Stimulated activated CD8-positive, alpha-beta memory T cell treated with anti-CD3 and anti-CD28 coated beads, Interleukin-12 subunit alpha, Interleukin-12 subunit beta, amount 100 ng/mL, for 1 hour (primary cell): ENCODE data around the gene BAG3.
A peak's percentile ranks its signal among the peaks of the same experiment; 100 is the strongest.

ENCODE experiments used
- DNase-seq: peaks from one replicate; pipeline ENCODE4 v3.0.0-alpha.2; 2020; ENCODE audit warnings: low read depth

The BAG3 gene

DNA sequence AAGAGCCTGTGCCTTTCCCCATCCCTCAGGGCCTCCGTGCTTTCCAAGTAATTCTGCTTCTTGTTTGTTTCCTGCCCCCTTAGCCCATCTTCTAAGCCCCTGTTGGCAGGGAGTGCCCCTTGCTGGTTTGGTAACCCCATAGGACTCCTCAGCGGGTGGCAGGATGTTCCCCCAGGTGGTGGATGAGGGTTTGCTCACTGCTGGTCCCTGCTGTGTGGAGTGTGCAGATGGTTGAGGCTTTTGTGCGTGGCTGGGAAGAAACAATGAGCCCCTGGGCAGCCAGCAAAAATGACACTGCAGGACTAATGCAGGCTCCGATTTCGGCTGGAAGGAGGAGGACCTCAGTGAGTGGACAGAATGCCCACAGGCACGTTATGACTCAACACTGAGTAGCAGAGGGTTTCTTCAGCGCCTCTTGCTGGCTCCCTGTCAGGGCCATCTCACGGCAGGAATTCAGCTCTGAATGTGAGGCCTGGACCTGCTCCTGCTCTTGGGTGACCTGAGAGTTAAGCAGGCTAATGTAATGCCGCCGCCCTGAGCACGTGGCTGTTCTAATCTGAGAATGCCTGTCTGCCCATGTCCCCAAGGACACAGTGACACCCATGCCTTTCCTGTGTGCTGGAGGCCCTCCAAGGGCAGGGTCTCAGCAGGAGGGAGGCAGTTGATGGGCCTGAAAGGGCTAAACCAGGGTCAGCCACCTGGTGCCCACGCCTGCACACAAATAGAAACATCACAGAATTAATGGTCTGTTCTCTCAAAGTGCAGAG lies 16.6 kb downstream of the BAG3 start:
- no peak for DNase-seq

DNA sequence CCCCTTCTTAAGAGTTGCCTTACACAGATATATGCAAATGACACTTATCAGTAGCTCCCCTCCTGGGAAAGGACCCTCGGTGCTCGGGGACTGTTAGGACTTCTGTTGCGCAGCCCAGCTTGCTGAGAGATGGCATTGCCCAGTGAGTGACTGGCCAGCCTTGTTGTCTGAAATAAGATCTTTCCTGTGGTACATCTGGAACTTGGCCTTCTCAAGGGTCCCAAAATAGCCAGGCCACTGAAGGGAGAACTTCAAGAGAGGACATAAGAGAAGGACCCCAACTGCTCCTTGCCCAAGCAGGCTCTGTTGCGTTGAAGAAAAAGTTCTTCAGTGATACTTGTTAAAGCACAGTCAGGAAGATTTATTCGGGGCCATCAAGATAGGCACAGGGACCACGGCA lies 17.3 kb downstream of the BAG3 start:
- DNase-seq = no peak

DNA sequence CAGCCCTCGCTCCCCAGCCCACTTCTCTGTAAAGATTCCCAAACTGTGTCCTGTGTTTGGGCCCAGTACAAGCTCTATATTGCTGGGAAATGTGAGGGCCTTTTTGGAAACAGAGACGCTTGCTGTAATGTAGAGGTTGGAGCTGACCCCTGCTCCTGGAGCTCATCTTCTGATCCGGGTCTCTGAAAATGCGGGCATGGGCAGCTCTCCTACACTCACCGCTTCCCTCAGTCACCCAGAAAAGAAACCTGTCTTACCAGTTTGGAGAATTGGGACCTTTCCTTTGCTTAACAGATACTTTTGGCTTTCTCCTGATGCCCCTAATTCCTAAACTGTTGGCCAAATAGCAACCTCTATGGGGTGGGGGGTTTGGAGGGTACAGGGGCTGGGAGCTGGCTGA lies 18.2 kb downstream of the BAG3 start:
- DNase-seq = no peak

DNA sequence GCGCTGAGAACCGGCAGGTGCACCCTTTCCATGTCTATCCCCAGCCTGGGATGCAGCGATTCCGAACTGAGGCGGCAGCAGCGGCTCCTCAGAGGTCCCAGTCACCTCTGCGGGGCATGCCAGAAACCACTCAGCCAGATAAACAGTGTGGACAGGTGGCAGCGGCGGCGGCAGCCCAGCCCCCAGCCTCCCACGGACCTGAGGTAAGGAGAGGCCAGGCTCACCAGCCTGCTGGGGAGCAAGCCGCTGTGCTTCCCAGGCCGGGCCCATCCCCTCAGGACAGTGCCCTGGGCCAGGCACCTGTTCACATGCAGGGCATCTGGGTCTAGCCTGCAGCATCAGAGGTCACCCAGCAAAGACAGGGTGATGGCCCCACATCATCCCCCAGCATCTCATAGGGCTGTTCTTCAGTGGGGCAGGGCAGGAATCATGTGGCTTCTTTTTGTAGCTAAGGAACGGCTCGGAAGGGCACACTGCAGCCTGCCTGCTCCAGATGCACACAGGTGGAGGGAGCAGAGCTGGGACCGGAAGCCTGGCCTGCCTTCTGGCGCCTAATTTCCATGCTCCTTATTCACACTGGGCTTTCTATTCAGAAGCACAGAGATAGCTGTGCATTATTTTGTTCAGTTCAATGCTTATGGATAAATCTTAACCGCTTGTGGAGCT lies 18.9 kb downstream of the BAG3 start:
- DNase-seq = no peak

DNA sequence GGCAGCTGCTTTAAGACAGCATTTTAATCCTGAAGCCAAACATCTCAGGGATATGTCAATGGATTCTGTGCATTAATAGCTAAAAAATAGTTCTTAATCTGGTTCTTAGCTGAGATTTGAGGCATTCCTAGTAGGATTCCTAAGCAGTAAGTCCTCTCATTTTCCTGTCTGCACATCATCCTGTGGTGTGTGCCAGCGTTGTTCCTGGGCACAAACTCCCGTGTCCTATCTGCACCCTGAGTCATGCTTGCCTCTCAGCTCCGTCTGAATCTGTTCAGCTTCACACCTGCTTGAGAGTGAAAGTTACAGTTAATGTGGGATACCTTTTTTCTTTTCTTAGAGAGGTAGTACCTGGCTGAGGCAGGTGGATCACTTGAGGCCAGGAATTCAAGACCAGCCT lies 19.5 kb downstream of the BAG3 start:
- no peak for DNase-seq

DNA sequence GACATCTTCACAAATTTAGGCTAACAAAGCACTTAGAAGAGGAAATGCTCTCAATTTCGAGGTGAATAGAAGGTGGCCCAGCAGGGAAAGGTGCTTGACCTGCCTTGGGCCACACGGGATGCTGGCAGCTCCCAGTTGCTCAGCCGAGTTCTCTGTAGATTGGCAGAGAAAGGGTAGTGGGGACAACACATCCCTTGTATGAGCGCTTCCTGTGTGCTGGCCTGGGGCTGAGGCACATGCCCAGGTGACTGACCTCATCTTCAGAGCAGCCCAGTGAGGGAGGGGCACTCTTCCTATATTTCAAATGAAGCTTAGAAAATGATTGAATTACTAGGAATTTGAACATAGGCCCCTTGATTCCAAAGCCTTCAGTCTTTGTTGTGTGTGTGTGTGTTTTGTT lies 20.2 kb downstream of the BAG3 start:
- DNase-seq = no peak

DNA sequence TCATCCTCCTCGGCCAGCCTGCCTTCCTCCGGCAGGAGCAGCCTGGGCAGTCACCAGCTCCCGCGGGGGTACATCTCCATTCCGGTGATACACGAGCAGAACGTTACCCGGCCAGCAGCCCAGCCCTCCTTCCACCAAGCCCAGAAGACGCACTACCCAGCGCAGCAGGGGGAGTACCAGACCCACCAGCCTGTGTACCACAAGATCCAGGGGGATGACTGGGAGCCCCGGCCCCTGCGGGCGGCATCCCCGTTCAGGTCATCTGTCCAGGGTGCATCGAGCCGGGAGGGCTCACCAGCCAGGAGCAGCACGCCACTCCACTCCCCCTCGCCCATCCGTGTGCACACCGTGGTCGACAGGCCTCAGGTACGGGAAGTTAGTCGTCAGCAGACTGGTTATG lies 21.1 kb downstream of the BAG3 start:
- no peak for DNase-seq

DNA sequence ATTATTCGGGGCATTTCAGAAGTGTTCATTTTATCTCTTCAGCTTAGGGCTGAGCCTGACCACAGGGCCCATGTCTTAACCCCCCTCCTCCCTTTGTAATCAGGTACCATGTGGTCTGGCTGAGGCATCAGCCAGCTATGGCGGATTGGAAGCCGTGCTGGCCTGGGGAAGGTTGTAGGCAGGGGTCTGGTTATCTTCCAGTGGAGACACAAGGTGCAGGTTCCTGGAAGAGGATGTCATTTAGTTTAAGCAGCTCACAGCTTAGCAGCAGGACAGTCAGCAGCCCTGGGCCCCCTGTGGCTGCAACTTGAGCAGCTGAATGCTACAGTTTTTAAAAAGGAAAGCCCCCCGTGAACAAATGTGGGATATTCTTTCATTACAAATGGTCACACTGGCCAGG lies 22.1 kb downstream of the BAG3 start:
- DNase-seq = no peak

DNA sequence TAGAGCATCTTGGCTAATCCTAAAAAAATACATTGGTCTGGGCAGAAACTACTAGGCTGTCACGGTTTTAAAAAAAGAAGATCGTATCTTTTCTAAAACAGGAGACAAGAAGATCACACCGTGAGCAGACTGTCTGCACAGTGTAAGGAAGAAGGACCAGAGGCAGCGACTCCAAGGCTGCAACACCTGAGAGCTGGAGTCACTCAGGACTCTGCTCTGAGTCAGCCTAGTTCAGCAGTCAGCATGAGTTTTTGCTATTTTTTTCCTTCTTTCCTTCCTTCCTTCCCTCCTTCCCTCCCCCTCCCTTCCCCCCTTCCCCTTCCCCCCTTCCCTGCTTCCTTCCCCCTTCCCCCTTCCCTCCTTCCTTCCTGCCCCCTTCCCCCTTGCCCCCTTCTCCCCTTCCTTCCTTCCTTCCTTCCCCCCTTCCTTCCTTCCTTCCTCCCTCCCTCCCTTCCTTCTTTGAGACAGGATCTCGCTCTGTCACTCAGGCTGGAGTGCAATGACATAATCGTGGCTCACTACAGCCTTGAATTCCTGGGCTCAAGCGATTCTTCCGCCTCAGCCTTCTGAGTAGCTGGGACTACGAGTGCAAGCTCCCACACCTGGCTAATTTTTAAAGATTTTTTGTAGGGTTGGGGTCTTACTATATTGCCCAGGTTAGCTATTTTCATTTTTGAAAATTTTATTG lies 24.4 kb downstream of the BAG3 start:
- no peak for DNase-seq

DNA sequence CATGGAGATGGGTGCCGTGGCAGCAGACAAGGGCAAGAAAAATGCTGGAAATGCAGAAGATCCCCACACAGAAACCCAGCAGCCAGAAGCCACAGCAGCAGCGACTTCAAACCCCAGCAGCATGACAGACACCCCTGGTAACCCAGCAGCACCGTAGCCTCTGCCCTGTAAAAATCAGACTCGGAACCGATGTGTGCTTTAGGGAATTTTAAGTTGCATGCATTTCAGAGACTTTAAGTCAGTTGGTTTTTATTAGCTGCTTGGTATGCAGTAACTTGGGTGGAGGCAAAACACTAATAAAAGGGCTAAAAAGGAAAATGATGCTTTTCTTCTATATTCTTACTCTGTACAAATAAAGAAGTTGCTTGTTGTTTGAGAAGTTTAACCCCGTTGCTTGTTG lies 25.9 kb downstream of the BAG3 start:
- DNase-seq = no peak

DNA sequence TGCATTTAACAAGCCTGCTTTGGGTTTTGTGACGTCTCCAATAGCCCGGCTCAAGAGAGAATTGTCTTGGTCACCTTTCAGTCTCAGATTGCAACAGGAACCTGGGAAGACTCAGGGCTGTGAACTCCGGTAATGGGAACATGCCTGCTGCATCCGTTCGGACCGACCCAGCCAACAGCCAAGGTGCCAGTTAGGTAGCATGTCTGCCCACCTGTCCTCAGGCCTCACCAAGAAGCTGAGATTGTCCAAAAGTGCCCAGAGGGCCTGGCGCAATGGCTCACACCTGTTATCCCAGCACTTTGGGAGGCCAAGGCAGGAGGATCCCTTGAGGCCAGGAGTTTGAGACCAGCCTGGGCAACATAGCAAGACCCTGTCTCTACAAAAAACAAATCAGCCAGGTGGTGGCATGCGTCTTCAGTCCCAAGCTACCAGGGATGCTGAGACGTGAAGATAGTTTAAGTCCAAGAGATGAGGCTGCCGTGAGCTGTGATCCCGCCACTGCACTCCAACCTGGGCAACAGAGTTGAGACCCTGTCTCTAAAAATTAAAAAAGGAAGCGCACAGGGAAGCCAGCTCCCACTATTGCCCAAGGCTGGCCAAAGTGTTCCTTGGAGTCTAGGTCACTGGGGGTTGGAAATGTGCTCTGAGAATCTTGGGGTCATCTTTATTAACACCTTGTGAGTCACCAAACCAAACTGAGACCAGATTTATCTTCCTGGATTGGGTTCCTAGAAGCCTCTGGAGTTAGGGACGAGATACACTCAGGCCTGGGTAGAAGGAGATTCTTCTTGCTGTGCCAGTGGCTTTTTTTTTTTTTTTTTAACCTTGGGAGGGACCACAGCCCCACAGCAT lies 26.9 kb downstream of the BAG3 start:
- DNase-seq = no peak

DNA sequence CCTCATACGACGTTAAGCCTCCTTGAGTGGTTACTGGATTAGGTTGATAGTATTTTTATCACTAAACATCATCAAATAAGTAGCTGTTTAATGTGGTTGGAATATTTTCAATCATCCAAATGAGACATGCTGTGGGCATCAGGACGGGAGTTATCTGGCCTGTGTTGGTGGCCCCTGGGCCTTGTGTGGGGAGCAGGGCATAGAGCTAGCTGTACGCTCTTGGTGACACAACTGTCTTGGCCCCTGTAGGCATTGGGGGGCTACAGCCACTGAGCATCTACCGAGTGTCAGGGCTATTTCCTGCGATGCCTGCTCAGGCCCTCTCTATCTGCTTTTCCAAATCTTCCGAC lies 28.3 kb downstream of the BAG3 start:
- DNase-seq = no peak

DNA sequence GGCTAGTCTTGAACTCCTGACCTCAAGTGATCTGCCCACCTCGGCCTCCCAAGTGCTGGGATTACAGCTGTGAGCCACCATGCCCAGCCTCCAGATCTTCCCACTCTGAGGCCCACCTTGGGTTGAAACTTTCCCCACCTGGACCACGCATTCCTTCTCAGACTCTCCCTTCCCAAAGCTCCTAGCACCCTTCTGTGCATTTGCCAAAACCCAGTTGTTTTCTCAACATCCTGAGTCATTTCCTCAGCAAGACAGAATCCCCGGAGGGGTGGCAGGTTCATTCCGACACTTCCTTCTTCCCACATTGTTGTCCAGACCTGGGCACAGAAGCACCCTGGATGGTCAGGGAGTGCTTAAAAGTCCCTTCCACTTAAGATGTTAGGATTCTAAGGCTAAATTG lies 28.9 kb downstream of the BAG3 start:
- no peak for DNase-seq

DNA sequence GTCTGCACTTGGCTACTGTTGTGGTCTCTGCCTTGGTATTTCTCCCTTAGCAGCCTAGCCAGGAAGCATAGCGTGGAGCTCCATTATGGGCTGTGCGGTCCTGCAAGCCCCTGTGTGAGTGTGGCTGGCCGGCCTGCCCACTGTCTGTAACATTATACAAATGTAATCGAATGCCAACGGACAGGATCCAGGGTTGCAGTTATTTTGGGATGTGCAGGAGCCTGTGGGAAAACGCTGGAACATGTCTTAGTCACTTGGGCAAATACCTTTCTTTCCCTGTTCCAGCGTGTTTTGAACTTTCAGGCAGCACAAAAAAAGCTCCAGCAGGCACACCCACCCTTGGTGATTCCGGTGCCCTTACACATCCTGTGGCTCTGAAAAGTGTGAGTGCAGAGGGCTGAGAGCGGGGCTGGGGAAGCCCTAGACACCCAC lies 29.5 kb downstream of the BAG3 start:
- no peak for DNase-seq

DNA sequence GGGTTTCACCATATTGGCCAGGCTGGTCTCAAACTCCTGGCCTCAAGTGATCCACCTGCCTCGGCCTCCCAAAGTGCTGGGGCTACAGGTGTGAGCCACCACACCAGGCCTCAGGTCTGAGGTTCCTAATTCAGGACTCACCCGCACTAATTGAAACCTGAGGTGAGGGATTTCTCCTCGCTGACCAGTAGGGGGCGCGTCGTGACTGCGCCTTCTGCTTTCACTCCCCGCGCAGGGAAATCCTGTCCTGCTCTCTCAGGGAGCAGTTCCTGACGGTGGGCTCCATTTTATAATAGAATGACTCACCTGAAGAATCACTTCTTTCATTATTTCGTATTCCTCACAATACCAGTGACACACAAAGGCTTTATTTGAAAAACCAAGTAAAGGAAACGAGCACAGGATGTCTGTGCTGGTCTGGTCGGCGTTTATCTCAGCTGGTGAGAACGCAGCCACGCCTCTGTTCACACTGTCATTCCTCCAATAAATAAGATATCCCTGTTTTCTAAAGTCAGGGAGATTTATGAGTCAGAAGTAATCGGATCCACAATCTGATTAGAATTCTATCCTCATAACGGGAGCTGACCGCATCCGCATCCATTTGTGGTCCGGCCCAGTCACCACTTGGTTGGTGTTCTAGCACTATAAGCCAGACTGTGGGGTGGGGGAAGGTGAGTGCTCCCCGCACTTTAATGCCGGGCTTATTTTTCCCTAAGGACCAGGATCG lies 35.4 kb downstream of the BAG3 start:
- peak; percentile 75 for DNase-seq

DNA sequence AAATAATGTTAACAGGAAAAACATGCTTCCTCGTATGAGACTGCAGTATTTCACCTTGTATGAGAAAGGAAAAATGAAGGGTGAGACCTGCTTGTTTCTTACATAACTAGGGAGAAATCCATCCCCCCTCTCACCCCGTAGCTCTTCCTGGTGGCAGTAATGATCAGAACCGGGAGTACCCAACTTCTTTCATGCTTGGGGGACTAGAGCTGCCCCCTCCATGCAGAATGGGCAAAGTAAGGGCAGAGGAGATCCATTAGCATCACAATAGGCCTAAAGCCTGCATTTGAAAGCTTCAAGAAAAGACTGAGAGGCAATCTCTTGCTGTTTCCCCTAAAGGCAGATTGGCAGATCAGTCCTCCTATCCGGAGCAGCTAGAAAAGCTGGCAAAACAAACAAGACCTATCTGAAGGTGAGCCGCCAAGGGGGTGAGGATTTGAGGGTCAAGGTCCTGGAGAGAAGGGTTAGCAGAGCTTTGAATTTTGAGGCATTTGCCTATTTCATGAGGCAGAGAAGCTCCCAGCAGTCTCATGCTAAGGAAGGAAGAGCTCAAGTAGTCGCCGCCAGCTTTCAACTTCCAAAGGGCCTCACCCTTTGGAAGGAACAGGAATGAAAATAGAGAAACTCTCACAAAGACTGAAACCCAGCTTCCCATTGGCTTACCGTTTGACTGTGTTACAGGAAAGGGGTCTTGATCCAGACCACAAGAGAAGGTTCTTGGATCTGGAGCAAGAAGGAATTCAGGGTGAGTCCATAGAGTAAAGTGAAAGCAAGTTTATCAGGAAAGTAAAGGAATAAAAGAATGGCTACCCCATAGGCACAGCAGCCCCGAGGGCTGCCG lies 36.2 kb downstream of the BAG3 start:
- DNase-seq = no peak

DNA sequence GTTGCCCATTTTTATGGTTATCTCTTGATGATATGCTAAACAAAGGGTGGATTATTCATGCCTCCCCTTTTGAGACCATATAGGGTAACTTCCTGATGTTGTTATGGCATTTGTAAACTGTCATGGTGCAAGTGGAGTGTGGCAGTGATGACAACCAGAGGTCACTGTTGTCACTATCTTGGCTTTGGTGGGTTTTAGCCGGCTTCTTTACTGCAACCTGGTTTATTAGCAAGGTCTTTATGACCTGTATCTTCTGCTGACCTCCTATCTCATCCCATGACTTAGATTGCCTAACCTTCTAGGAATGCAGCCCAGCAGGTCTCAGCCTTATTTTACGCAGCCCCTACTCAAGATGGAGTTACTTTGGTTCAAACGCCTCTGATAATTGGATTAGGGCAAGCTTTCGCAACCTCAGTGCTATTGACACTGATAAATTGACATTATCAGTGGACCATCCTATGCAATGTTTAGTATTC lies 36.9 kb downstream of the BAG3 start:
- no peak for DNase-seq

DNA sequence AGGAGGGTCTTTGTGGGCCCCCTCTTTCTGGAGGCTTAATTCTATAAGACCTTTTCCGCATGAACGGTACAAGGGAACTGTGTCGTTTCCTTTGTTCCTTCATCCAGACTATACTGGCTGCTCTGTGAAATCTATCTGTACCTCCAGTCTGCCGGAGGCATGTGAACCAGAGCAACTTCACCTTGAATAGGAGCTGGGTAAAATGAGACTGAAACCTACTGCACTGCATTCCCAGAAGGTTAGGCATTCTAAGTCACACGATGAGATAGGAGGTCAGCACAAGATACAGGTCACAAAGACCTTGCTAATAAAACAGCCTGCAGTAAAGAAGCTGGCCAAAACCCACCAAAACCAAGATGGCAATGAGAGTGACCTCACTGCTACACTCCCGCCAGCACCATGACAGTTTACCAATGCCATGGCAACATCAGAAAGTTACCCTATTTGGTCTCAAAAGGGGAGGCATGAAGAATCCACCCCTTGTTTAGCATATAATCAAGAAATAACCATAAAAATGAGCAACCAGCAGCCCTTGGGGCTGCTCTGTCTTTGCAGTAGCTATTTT lies 37.9 kb downstream of the BAG3 start:
- no peak for DNase-seq

DNA sequence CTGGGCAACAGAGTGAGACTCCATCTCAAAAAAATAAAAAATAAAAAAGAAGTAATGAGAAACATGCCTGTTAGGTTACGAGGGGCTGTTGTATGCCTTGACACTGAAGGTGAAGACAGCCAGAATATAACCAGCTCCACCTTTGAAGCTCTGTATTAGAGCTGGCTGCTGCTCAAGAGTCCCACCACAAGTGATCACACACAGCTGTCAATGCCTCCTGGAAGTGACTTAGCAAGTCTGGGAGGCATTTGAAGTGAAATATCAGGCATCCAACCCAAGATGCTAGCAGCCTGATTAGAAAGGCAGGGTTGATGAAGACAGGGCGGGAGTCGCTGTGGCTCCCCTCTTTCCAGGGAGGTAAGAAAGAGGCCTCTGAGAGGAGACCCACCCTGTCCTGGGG lies 40.5 kb downstream of the BAG3 start:
- DNase-seq = no peak

DNA sequence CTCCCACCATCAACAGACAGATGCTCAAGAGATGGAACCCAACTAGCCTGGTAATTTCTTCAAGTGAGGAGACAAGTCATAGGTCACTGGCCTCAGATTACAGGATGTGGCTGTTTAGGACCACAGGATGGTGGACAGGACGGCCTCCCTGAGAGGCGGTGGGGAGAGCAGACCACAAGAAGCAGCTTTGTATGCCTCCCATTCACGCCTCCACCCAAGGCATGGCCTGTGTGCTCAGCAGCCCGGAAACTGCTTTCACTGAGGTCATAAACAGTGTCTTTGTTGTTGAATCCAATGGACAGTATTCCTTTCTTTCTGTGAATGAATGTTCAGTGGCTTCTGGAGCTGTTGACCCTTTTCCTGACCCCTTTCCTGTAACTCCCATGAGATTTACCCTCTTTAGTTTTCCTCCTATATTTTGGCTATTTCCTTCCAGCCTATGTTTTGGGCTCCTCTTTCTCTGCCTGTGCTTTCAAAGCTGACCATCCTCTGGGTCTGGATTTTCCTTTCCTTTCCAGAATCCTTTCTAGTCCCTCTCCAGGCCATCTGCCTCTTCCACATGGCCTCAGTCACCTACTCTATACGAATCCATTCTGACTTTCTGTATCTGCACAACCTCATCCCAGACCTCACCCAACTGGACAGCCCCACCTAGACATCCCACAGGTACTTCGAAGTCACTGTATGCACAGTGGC lies 42.2 kb downstream of the BAG3 start:
- DNase-seq = no peak
